ENCODE data around the gene SLC4A3.

SLC4A3 gene

DNA sequence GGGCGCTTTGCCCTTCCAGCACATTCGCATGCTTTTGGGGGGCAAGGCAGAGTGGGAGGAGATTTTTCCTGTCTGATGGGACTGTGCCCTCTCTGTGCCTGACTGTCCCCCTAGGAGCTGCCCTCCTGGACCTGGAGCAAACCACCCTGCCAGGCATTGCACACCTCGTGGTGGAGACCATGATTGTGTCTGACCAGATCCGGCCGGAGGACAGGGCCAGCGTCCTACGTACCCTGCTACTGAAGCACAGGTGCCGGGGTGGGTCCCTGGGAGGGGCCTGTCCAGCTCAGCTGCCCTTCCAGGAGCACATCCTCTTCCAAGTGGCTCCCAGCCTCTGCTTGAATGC lies 5.3 kb downstream of the SLC4A3 start:
- DNase-seq, result no peak

GRCh38 chr2:219633276-219634065 lies 6.0 kb downstream of the SLC4A3 start:
- no peak for DNase-seq

GRCh38 chr2:219634171-219634940 lies 6.9 kb downstream of the SLC4A3 start:
- no peak for DNase-seq

DNA sequence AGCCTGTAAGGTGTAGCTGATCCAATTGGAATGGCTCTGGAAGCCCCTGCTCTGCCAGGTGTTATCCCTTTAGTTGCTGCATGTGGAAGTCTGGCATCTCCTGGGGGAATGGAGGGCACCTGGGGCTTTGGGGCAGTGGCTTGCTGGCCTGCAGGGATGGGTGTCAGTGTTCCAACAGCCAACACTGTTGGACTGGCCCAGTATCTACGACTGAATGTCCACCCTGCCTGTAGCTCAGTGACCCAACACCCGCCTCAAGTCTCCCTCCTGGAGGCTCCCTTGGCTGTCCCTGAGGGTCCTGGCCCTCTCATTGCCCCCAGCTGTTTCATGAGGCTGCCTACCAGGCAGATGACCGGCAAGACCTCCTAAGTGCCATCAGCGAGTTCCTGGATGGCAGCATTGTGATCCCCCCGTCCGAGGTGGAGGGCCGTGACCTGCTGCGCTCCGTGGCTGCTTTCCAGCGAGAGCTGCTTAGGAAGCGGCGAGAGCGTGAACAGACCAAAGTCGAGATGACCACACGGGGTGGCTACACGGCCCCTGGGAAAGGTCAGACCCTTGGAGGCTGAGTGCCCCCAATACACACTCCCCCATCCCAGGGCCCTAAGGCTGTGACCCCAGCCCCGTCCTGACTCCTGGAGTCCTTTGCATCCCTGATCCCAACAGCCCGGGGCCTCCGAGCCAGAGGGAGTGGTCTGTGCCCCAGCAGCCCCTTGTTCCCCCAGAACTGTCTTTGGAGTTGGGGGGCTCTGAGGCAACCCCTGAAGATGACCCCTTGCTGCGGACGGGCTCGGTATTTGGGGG lies 7.7 kb downstream of the SLC4A3 start:
- no peak for DNase-seq

GRCh38 chr2:219636144-219636915 lies 8.9 kb downstream of the SLC4A3 start:
- DNase-seq, result no peak

DNA sequence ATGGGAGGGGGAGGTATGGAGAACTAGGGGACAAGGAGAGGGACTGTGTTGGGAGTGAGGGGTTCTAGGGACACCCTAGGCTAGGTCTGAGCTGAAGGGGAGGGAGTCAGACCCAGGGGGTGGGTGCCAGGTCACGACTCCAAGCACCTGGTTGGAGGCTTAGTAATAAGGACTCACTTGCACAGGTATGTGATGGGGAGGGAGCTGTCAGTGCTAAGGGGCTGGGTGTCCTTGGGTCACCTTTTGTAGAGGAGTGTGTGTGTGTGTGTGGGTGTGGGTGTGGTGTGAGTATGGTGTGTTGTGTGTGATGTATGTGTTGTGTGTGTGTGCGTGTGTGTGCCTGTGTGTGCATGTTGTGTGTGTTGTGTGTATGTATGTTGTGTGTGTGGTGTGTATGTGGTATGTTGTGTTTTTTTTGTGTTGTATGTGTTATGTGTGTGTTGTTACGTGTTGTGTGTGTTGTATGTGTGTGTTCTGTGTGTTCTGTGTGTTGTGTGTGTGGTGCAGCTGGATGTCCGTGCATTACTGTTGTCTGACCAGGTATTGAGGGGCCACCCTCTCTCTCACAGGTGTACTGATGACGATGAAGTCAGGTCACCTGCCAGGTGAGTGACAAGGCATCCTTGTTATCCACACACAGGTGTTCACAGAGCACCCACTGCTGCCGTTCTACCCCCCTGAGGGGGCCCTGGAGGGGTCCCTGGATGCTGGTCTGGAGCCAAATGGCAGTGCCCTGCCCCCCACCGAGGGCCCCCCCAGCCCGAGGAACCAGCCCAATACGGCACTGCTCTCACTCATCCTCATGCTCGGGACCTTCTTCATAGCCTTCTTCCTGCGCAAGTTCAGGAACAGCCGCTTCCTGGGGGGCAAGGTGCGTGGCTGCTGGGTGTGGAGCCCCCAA lies 9.8 kb downstream of the SLC4A3 start:
- DNase-seq, result no peak

DNA sequence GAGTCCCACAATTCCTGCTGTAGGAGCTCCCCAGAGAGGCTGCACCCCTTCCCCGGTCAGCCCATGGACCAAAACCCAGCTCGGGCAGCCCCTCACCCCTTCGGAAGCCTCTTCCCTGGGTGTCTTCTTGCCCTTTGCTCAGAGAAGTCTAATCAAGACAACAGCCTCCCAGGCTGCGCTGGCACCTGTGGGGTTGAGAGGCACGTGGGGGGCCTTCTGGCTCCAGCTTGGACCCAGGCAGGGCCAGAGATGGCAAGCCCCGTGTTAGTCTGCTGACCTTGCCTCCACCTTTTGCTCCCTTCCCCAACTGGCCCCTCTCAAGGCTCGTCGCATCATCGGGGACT lies 10.4 kb downstream of the SLC4A3 start:
- no peak for DNase-seq

DNA sequence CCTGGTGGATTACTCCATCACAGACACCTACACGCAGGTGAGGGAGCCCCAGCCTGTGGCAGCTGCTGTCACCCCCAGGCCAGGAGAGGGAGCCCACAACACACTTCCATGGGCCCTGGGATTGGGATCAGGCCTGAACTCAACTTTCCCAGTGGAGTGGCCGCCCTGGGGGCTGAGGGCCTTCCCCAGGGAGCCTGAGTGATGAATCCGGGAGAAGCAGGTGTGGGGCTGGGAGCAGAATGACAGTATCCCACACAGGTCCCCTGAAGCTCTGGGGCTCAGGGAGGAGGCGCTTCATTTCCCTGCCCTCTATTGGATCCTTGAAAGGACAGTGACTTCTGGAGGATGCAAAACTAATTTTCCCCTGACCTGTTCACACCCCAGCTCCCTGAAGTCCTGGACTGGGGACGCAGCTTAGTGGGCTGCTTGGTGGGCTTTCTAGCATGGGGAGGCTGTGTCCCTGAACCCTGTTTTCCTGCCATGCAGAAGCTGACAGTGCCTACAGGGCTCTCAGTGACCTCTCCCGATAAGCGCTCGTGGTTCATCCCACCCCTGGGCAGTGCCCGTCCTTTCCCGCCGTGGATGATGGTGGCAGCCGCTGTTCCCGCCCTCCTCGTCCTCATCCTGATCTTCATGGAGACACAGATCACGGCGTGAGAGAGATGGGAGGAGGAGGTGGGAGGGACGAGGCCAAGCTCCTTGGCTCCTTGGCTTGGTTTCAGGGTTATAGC lies 11.0 kb downstream of the SLC4A3 start:
- no peak for DNase-seq

GRCh38 chr2:219638948-219639755 lies 11.7 kb downstream of the SLC4A3 start:
- peak; percentile 16 for DNase-seq

- DNase-seq, result no peak
Observed at GRCh38 chr2:219641390-219642068, 14.1 kb downstream of the SLC4A3 start.

DNA sequence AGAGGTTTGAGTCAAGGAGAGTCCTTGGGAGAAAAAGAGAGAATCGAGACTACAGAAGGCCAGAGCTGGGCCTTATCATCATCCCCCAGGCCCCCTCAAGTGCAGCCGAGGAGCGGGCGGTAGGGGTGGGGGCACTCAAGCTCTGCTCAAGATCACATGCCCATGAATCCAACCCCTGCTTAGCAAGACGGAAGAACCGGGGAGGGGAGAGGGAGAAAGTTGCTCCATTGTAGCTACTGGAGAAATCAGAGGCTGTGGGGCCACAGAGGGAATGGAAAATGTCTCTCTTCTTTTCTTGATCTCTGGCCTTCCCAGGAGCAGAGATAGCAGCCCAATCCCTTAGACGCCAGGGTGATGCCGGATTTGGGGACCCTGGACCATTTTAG lies 14.6 kb downstream of the SLC4A3 start:
- no peak for DNase-seq

- DNase-seq, result peak; percentile 93
Observed at GRCh38 chr2:219642465-219643083, 15.1 kb downstream of the SLC4A3 start.

- DNase-seq, result no peak
Observed at GRCh38 chr2:219643084-219643473, 15.6 kb downstream of the SLC4A3 start.

- no peak for DNase-seq
Observed at GRCh38 chr2:219643788-219644398, 16.5 kb downstream of the SLC4A3 start.

GRCh38 chr2:219644801-219645480 lies 17.5 kb downstream of the SLC4A3 start:
- no peak for DNase-seq

- DNase-seq, result no peak
Observed at GRCh38 chr2:219645631-219646527, 18.4 kb downstream of the SLC4A3 start.

DNA sequence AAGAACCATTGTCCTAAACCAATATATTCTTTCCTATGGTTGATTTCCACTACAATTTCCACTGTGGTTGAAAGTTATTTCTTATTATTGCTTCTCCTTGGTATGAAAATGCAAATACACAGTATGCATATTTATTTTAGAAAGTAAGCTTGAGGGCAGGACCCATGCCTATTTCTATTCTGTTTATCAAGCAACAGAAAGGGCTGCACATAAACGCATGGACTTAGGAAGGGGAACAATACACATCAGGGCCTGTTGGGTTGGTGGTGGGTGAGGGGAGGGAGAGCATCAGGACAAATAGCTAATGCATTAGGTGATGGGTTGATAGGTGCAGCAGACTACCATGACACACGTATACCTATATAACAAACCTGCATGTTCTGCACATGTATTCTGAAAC lies 20.7 kb downstream of the SLC4A3 start:
- no peak for DNase-seq

All from activated CD4-positive, alpha-beta T cell treated with anti-CD3 and anti-CD28 coated beads, Interleukin-2, Interleukin-6, amounts not matched to agents 100 ng/mL and 50 ng/mL, durations not matched to agents 16 hours and 8 hours (primary cell).